HepG2 (cell line): ENCODE data around the gene NEURL1B. TPM values are rescaled to one million over a fixed set of nuclear protein-coding genes. Genes with fewer than 3 reads are reported as not detected.
A peak's percentile ranks its signal among the peaks of the same experiment; 100 is the strongest.

Experiments
- ATAC-seq: fragments of 200-7000 bp; cut with Tn5 transposase; 3 replicates; pipeline ENCODE4 v1.9.1; 2020; ENCODE audit warnings: mild to moderate bottlenecking, moderate library complexity
- BruUV-seq: library from RNA; stranded (reverse); fragments of 400-500 nt; replicated peaks from 2 replicates; lab custom pipeline; 2021; lab: Mats Ljungman, UMichigan
- CTCF ChIA-PET: fragments of 300-600 bp; formaldehyde crosslinking; extraction: SDS; loops from one replicate; lab custom pipeline; 2021; ENCODE audit warnings: low total read pairs, inconsistent platforms, low intra/inter-chr PET ratio; lab: Yijun Ruan, JAX
- POLR2A ChIA-PET: fragments of 350-600 bp; sonication (Branson Sonifier 250); formaldehyde crosslinking; loops from one replicate; lab custom pipeline; 2020; ENCODE audit warnings: antibody characterized with exemption, inconsistent platforms; lab: Yijun Ruan, JAX
- DNase-seq: peaks from one replicate; pipeline ENCODE4 v3.0.0-alpha.2; 2015; ENCODE audit warnings: low spot score
- FAIRE-seq: peaks from 3 replicates; lab custom pipeline; 2011; peaks lifted over from hg19 to GRCh38; lab: Jason Lieb, UNC
- H2AFZ ChIP-seq: one replicate; pipeline ENCODE4 v1.6.1; 2011; ENCODE audit warnings: low read length, inconsistent platforms
- H3K27ac ChIP-seq: fragments of 300-600 bp; 3 replicates; pipeline ENCODE4 v1.8.0; 2011; ENCODE audit warnings: mixed run types, mild to moderate bottlenecking, mixed read lengths, low read length, inconsistent platforms; ENCODE audit not compliant: insufficient read depth; ENCODE audit errors: extremely low read length
- H3K27me3 ChIP-seq, 2 experiments: fragments of 200-600 bp in 1 of 2; 2 replicates in 1 of 2; 3 replicates in 1 of 2; pipeline versions ENCODE4 v1.6.0 to v1.8.0; 2011; ENCODE audit warnings: low read length in 2 of 2, mild to moderate bottlenecking in 2 of 2, moderate library complexity in 2 of 2, inconsistent platforms in 1 of 2; ENCODE audit not compliant: insufficient read depth in 2 of 2, control insufficient read depth in 1 of 2
- H3K36me3 ChIP-seq, 2 experiments: fragments of 200-600 bp in 1 of 2; replicated peaks in 1 of 2; 2 replicates in 1 of 2; 3 replicates in 1 of 2; pipeline versions ENCODE4 v1.5.1 to v1.8.0; 2011; ENCODE audit warnings: low read length in 2 of 2, inconsistent platforms in 1 of 2; ENCODE audit not compliant: insufficient read depth in 2 of 2, control insufficient read depth in 1 of 2
- H3K4me1 ChIP-seq: 2 replicates; pipeline ENCODE4 v1.5.1; 2012; ENCODE audit warnings: low read length, inconsistent platforms; ENCODE audit not compliant: insufficient read depth
- H3K4me2 ChIP-seq: 2 replicates; pipeline ENCODE4 v1.6.0; 2011; ENCODE audit warnings: low read depth, low read length, inconsistent platforms
- H3K4me3 ChIP-seq, 3 experiments: fragments of 200-600 bp in 1 of 3; sonication (generic), shearing (Covaris generic) in 1 of 3; replicated peaks in 1 of 3; 2 replicates each; pipeline ENCODE4 v1.5.1; 2011 to 2016; ENCODE audit warnings: low read length in 3 of 3, inconsistent platforms in 2 of 3, low read depth in 2 of 3, mild to moderate bottlenecking in 2 of 3, control low read depth in 1 of 3, mixed read lengths in 1 of 3; ENCODE audit not compliant: insufficient read depth in 1 of 3
- H3K79me2 ChIP-seq: one replicate; pipeline ENCODE4 v1.6.1; 2011; ENCODE audit warnings: low read length, inconsistent platforms; ENCODE audit not compliant: insufficient read depth
- H3K9ac ChIP-seq: 2 replicates; pipeline ENCODE4 v1.6.0; 2011; ENCODE audit warnings: mild to moderate bottlenecking, low read depth, low read length, inconsistent platforms; ENCODE audit not compliant: insufficient read depth
- H3K9me3 ChIP-seq: 2 replicates; pipeline ENCODE4 v1.5.1; 2012; ENCODE audit warnings: mild to moderate bottlenecking, low read length
- H4K20me1 ChIP-seq: 2 replicates; pipeline ENCODE4 v1.6.0; 2011; ENCODE audit warnings: inconsistent platforms, mild to moderate bottlenecking, low read length, moderate library complexity; ENCODE audit not compliant: insufficient read depth
- MAFF ChIP-seq: IDR thresholded peaks from 2 replicates; pipeline ENCODE4 v1.6.1; 2011; ENCODE audit warnings: low read depth, low read length, improper control_type of control experiment
- MAFG ChIP-seq: sonication (generic); formaldehyde crosslinking; IDR thresholded peaks from 2 replicates; pipeline ENCODE4 v1.5.1; 2020; ENCODE audit warnings: mild to moderate bottlenecking, missing genetic modification reagents
- MAFK ChIP-seq, 2 experiments: IDR thresholded peaks in 1 of 2; conservative IDR thresholded peaks in 1 of 2; 2 replicates each; pipeline ENCODE4 v1.6.1; 2011; ENCODE audit warnings: improper control_type of control experiment in 2 of 2, low read length in 2 of 2
- RORA ChIP-seq: sonication (generic); formaldehyde crosslinking; IDR thresholded peaks from 2 replicates; pipeline ENCODE4 v1.5.0; 2020; ENCODE audit warnings: mild to moderate bottlenecking, missing genetic modification reagents, moderate library complexity
- ZBTB42 ChIP-seq: sonication (generic); formaldehyde crosslinking; IDR thresholded peaks from 2 replicates; pipeline ENCODE4 v1.5.0; 2020; ENCODE audit warnings: mild to moderate bottlenecking, missing genetic modification reagents
- ZNF235 ChIP-seq: sonication (generic); formaldehyde crosslinking; IDR thresholded peaks from 2 replicates; pipeline ENCODE4 v1.8.1; 2023; ENCODE audit warnings: mild to moderate bottlenecking, missing genetic modification reagents, borderline replicate concordance
- ZNF589 ChIP-seq: sonication (generic); formaldehyde crosslinking; conservative IDR thresholded peaks from 2 replicates; pipeline ENCODE4 v1.8.0; 2022; ENCODE audit warnings: mild to moderate bottlenecking, moderate library complexity, missing genetic modification reagents
- ZNF629 ChIP-seq: sonication (generic); formaldehyde crosslinking; conservative IDR thresholded peaks from 2 replicates; pipeline ENCODE4 v1.5.0; 2020; ENCODE audit warnings: missing genetic modification reagents
- WGBS: methylation state at CpG from one replicate; pipeline ENCODE4 v1.1.6; 2017; ENCODE audit warnings: low lambda C conversion rate; 5-methylcytosine and 5-hydroxymethylcytosine counted together
- in situ Hi-C: cut with HindIII; loops from 2 replicates; pipeline ENCODE4 v1.10.0; 2017; ENCODE audit warnings: low pct_unique_long_range_greater_than_20kb; ENCODE audit not compliant: extremely low pct_ligation_motif_present
- intact Hi-C: fragments of 100-400 bp; cut with micrococcal nuclease; formaldehyde crosslinking; loops from one replicate; pipeline ENCODE4 v1.10.0; 2022; ENCODE audit not compliant: unreplicated experiment
- polyA plus RNA-seq, 8 experiments: library from polyadenylated mRNA; depleted of rRNA in 3 of 8; stranded (reverse) in 7 of 8; unstranded in 1 of 8; fragments of >200 nt; fragmentation: Illumina TruSeq in 4 of 8; extraction: Trizol in 4 of 8; gene quantifications; 2 replicates each; pipeline versions ENCODE4 v1.2.1 to v1.2.3, GENCODE V29; 2011 to 2016; ENCODE audit warnings: low read depth in 4 of 8, missing spikeins in 1 of 8, mixed read lengths in 1 of 8; ENCODE audit not compliant: insufficient read depth in 1 of 8
- total RNA-seq, 5 experiments: library from RNA; depleted of rRNA; stranded (reverse); fragments of >200 nt; fragmentation: Illumina TruSeq; extraction: Trizol; gene quantifications; 2 replicates each; pipeline ENCODE4 v1.2.3, GENCODE V29; 2016; ENCODE audit warnings: low read depth in 1 of 5

The NEURL1B gene
- total and polyA plus RNA-seq, 2 of the 13 experiments (the other 11 are each of a cell fraction or from before 2014, with no cell fraction given), result 0.09 to 0.13 TPM

GRCh38 chr5:172595596-172596455, 45.2 kb upstream of the NEURL1B start:
- Histone ChIP-seq H3K4me3 (no peak overlapping the region), H3K4me1 (no peaks in the 10 kb centered on the region), H3K36me3 (no peaks in the 10 kb centered on the region), H3K9me3 (no peaks in the 10 kb centered on the region), H2AFZ (no peak overlapping the region), H4K20me1 (no peaks in the 10 kb centered on the region), H3K27ac (no peak overlapping the region), H3K79me2 (no peaks in the 10 kb centered on the region), H3K27me3 (peaks cover 6% of the 10 kb centered on the region in 2 experiments; a peak in 2 of 5 replicates), H3K9ac (no peak overlapping the region), H3K4me2 (no peak overlapping the region)
- WGBS, result 44% methylated on average over 12 of the region's 14 CpGs
- FAIRE-seq (no peak), ATAC-seq (no peak), DNase-seq (no peak)
- in situ Hi-C loops (no loop called here), intact Hi-C loops (no loop called here)
- BruUV-seq, result no TSS peak
- ChIA-PET POLR2A (no interaction called here), CTCF (no interaction called here)
- TF ChIP-seq ZNF589 (CRISPR knock-in tag), result no peak
- TF ChIP-seq MAFF, result peak; percentile 100
- TF ChIP-seq MAFG (CRISPR knock-in tag), result peak; percentile 80
- peak; percentile 99 to 100 for TF ChIP-seq MAFK (conservative IDR thresholded peaks at IDR 0.05 in 1 of 2, IDR thresholded peaks at IDR 0.05 in 1 of 2; ENCODE audit: low read length in 2 of 2)
- TF ChIP-seq RORA (CRISPR knock-in tag), result no peak
- peak; percentile 53 for TF ChIP-seq ZNF629 (CRISPR knock-in tag)
- TF ChIP-seq ZBTB42 (CRISPR knock-in tag), result no peak
- TF ChIP-seq ZNF235 (CRISPR knock-in tag), result no peak
